Spleen (tissue), 11 donors: Measurements from ENCODE around the gene ZNF799. TPM values are rescaled to one million over a fixed set of nuclear protein-coding genes. Genes with fewer than 3 reads are reported as not detected.

ENCODE experiments used
- DNase-seq: peaks from one replicate; pipeline ENCODE4 v3.0.0-alpha.2; 2020
- H3K27ac ChIP-seq, 8 donors: fragments of 200-600 bp; sonication (generic) in 7 of 8; 1 replicate in 4 of 8; 2 replicates in 4 of 8; pipeline versions ENCODE4 v1.5.0 to v1.8.0; 2016 to 2021; ENCODE audit warnings: inconsistent platforms in 4 of 8, mild to moderate bottlenecking in 4 of 8, moderate library complexity in 1 of 8
- H3K27me3 ChIP-seq, 7 donors: fragments of 200-600 bp; sonication (generic) in 6 of 7; replicated peaks in 1 of 7; 1 replicate in 4 of 7; 2 replicates in 3 of 7; pipeline versions ENCODE4 v1.5.0 to v1.8.0; 2016 to 2021; ENCODE audit warnings: inconsistent platforms in 3 of 7, mild to moderate bottlenecking in 1 of 7
- H3K36me3 ChIP-seq, 6 donors: fragments of 200-600 bp; sonication (generic) in 5 of 6; 1 replicate in 4 of 6; 2 replicates in 2 of 6; pipeline versions ENCODE4 v1.5.0 to v1.8.0; 2016 to 2021; ENCODE audit warnings: inconsistent platforms in 2 of 6
- H3K4me1 ChIP-seq, 6 donors: fragments of 200-600 bp; sonication (generic) in 5 of 6; 1 replicate in 3 of 6; 2 replicates in 3 of 6; pipeline versions ENCODE4 v1.5.0 to v1.8.0; 2016 to 2021; ENCODE audit warnings: inconsistent platforms in 3 of 6
- H3K4me3 ChIP-seq, 8 donors: fragments of 200-600 bp; sonication (generic) in 7 of 8; 1 replicate in 4 of 8; 2 replicates in 4 of 8; pipeline versions ENCODE4 v1.5.0 to v1.8.0; 2016 to 2021; ENCODE audit warnings: inconsistent platforms in 4 of 8, mild to moderate bottlenecking in 4 of 8, moderate library complexity in 2 of 8
- H3K9me3 ChIP-seq, 8 donors: fragments of 200-600 bp; sonication (generic) in 7 of 8; 1 replicate in 4 of 8; 2 replicates in 4 of 8; pipeline versions ENCODE4 v1.5.0 to v1.8.0; 2016 to 2021; ENCODE audit warnings: inconsistent platforms in 4 of 8
- POLR2A ChIP-seq, 3 donors: fragments of 450-650 bp; IDR thresholded peaks; one replicate each; pipeline ENCODE4 v1.5.1; 2017; ENCODE audit warnings: antibody characterized with exemption in 3 of 3, mild to moderate bottlenecking in 1 of 3
- POLR2AphosphoS5 ChIP-seq, 3 donors: sonication (generic); formaldehyde crosslinking; IDR thresholded peaks; one replicate each; pipeline ENCODE4 v1.5.1; 2017; ENCODE audit warnings: antibody characterized with exemption in 3 of 3
- WGBS, 5 donors: extraction: QIAGEN DNeasy Blood & Tissue Kit in 3 of 5; methylation state at CpG; one replicate each; pipeline versions ENCODE4 v1.1.5 to v1.1.7; 2013 to 2018; 5-methylcytosine and 5-hydroxymethylcytosine counted together
- intact Hi-C: fragments of 100-400 bp; cut with DNase I; formaldehyde crosslinking; loops from one replicate; pipeline ENCODE4 v1.15.0; 2023; ENCODE audit warnings: low total_unique reads
- polyA plus RNA-seq, 3 donors: library from polyadenylated mRNA; stranded (reverse); fragments of 200-250 nt; gene quantifications; one replicate each; pipeline ENCODE4 v1.2.1, GENCODE V29; 2013
- small RNA-seq, 4 donors: library from RNA; depleted of rRNA; stranded (forward); fragments of <200 nt; gene quantifications; one replicate each; pipeline ENCODE3, GENCODE V24; 2016
- total RNA-seq, 7 donors: library from RNA; depleted of rRNA in 3 of 7; stranded (reverse); fragments of >200 nt in 3 of 7; fragmentation: NEBNext Ultra II Directional in 4 of 7; extraction: Animal tissue kit (Norgen Biotek cat#: 25700) in 4 of 7; gene quantifications; one replicate each; pipeline versions ENCODE4 v1.1.0 to v1.2.1, GENCODE V29; 2016 to 2021
- TF ChIP-seq, protein P1 (sequence below), 11 experiments: fragments of 200-600 bp in 7 of 11; fragments of 450-650 bp in 4 of 11; sonication (generic) in 4 of 11; IDR thresholded peaks in 8 of 11; conservative IDR thresholded peaks in 3 of 11; 1 replicate in 7 of 11; 2 replicates in 4 of 11; pipeline versions ENCODE4 v1.4.0 to v1.8.0; 2016 to 2021; ENCODE audit warnings: antibody characterized with exemption in 11 of 11, inconsistent platforms in 4 of 11, mild to moderate bottlenecking in 1 of 11
- donor health status: healthy with polysubstance abuse.
- donor health status: DM: no; HTN: no; CAD: no; lungs with moderate emphysema.
- donor health status: DM: no; HTN: no; CAD: no.
- donor health status: Bipolar disorder and iron deficiency.
- donor health status: healthy.
- donor health status: DM: no; HTN: no; CAD: no.
- donor health status: DM: yes; HTN: yes; CAD: no.

ZNF799 gene
- total and polyA plus RNA-seq, 10 donors, result 3.2 to 12.8 (median 6.7) TPM

DNA sequence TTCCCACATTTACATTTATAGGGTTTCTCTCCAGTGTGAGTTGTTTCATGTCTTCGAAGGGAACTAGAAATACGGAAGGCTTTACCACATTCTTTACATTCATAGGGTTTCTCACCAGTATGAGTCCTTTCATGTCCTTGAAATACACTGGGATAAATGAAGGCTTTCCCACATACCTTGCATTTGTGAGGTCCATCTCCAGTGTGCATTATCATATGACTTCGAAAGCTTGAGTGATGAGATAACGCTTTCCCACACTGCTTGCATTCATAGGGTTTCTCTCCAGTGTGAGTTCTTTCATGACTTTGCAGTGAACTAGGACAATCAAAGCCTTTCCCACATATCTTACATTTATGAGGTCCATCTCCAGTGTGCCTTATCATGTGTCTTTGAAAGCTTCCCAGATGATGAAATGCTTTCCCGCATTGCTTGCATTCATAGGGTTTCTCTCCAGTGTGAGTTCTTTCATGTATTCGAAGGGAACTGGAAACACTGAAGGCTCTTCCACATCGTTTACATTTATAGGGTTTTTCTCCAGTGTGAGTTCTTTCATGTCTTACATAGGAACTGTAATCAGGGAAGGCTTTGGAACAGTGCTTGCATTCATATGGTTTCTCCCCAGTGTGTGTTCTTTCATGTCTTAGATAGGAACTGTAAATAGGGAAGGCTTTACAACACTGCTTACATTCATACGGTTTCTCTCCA lies 50.7 kb downstream of the ZNF799 start:
- TF ChIP-seq, protein P1, sequence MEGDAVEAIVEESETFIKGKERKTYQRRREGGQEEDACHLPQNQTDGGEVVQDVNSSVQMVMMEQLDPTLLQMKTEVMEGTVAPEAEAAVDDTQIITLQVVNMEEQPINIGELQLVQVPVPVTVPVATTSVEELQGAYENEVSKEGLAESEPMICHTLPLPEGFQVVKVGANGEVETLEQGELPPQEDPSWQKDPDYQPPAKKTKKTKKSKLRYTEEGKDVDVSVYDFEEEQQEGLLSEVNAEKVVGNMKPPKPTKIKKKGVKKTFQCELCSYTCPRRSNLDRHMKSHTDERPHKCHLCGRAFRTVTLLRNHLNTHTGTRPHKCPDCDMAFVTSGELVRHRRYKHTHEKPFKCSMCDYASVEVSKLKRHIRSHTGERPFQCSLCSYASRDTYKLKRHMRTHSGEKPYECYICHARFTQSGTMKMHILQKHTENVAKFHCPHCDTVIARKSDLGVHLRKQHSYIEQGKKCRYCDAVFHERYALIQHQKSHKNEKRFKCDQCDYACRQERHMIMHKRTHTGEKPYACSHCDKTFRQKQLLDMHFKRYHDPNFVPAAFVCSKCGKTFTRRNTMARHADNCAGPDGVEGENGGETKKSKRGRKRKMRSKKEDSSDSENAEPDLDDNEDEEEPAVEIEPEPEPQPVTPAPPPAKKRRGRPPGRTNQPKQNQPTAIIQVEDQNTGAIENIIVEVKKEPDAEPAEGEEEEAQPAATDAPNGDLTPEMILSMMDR (IDR thresholded peaks at IDR 0.05 in 8 of 11, conservative IDR thresholded peaks at IDR 0.05 in 3 of 11), result no peak
- TF ChIP-seq POLR2A (IDR thresholded peaks at IDR 0.05) (no peak), POLR2AphosphoS5 (IDR thresholded peaks at IDR 0.05) (no peak)
- Histone ChIP-seq H3K27ac (no peak overlapping the region), H3K4me1 (no peaks in the 10 kb centered on the region), H3K27me3 (no peaks in the 10 kb centered on the region), H3K36me3 (peaks cover 15 to 46% (median 27%) of the 10 kb centered on the region in 6 donors), H3K4me3 (no peak overlapping the region), H3K9me3 (peaks cover 26 to 100% (median 100%) of the 10 kb centered on the region in 8 donors)
- 94 to 97% (median 96%) methylated on average over 8 of the region's 8 CpGs for WGBS, 5 donors
- intact Hi-C loops, result no loop called here
- no peak for DNase-seq

DNA sequence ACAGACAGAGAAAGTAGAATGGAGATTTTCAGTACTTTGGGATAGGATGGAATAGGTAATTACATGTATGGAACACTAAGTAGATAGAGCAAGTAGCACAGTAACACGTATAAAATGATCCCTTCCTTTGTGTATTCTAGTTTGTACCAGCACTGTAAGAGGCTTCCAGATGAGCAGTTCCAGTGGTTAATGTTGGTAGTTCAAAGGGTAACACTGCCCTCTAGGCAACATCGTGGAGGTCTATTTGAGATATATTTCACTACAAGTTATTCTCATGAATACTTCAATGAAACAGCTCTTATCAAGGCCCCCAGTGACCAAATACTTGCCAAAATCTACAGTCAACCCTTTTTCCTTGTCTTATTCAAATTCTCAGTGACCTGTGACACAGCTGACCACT lies 54.2 kb downstream of the ZNF799 start:
- TF ChIP-seq POLR2AphosphoS5 (IDR thresholded peaks at IDR 0.05) (no peak), POLR2A (IDR thresholded peaks at IDR 0.05) (no peak)
- TF ChIP-seq, protein P1 (IDR thresholded peaks at IDR 0.05 in 8 of 11, conservative IDR thresholded peaks at IDR 0.05 in 3 of 11), result peak in 2 of 11 experiments; percentile 6 to 14
- intact Hi-C loops, result no loop called here
- no peaks in the 10 kb centered on the region for H3K4me1 ChIP-seq
- no peaks in the 10 kb centered on the region for H3K27me3 ChIP-seq
- peaks cover 21 to 100% (median 94%) of the 10 kb centered on the region in 8 donors for H3K9me3 ChIP-seq
- no peak overlapping the region for H3K27ac ChIP-seq
- 59 to 80% (median 78%) methylated on average over 2 of the region's 2 CpGs for WGBS, 5 donors
- no peak for DNase-seq
- no peak overlapping the region for H3K4me3 ChIP-seq
- H3K36me3 ChIP-seq, result peaks cover 13 to 28% (median 25%) of the 10 kb centered on the region in 6 donors

DNA sequence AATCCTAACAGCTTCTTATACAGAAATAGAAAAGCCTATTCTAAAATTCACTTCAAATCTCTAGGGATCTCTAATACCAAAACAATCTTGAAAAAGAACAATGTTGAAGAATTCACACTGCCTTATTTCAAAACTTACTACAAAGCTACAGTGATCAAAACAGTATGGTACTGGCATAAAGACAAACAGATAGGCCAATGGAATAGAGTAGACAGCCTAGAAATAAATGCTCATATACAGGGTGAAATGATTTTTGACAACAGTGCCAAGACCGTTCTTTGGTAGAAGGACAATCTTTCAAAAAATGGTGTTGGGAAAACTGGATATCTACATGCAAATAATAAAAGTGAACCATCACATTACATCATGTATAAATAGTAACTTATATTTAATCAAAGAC lies 55.9 kb downstream of the ZNF799 start:
- intact Hi-C loops, result no loop called here
- Histone ChIP-seq H3K27me3 (no peaks in the 10 kb centered on the region), H3K4me3 (no peak overlapping the region), H3K4me1 (no peaks in the 10 kb centered on the region), H3K27ac (no peak overlapping the region), H3K36me3 (peaks cover 5 to 11% (median 9%) of the 10 kb centered on the region in 6 donors), H3K9me3 (peaks cover 12 to 100% (median 83%) of the 10 kb centered on the region in 8 donors)
- no peak for DNase-seq
- TF ChIP-seq, protein P1 (IDR thresholded peaks at IDR 0.05 in 8 of 11, conservative IDR thresholded peaks at IDR 0.05 in 3 of 11), result no peak
- TF ChIP-seq POLR2A (IDR thresholded peaks at IDR 0.05) (no peak), POLR2AphosphoS5 (IDR thresholded peaks at IDR 0.05) (no peak)
- WGBS, 5 donors, result 90 to 100% (median 94%) methylated on average over 1 of the region's 1 CpG

Small RNA genes within 50 kb of the gene (small RNA-seq; reads per million reads assigned to genes)
- gene RPS29P23, result 0 reads per million in 4 donors

Other genes with a start within 250 kb of the ZNF799 start
- gene ZNF625, start 244.5 kb downstream of the ZNF799 start, total RNA-seq, result 1 to 10 TPM; 4.0 to 7.9 (median 5.6) TPM
- gene ZNF625, start 244.5 kb downstream of the ZNF799 start, polyA plus RNA-seq, result 1 to 10 TPM; 1.2 to 3.6 (median 2.0) TPM
- 10 to 100 TPM; 16.3 to 20.1 (median 17.8) TPM for gene ZNF136, start 238.2 kb downstream of the ZNF799 start, total RNA-seq
- gene ZNF136, start 238.2 kb downstream of the ZNF799 start, polyA plus RNA-seq, result 1 to 10 TPM; 5.5 to 7.4 (median 5.6) TPM
- gene ZNF44, start 106.4 kb downstream of the ZNF799 start, total RNA-seq, result 10 to 100 TPM; 12.7 to 21.3 (median 16.0) TPM
- 10 to 100 TPM in 1 of 3 donors, 1 to 10 TPM in 2; 6.7 to 10.8 (median 7.1) TPM for gene ZNF44, start 106.4 kb downstream of the ZNF799 start, polyA plus RNA-seq
- gene ZNF563, start 67.6 kb downstream of the ZNF799 start, total RNA-seq, result 1 to 10 TPM; 3.5 to 9.6 (median 5.9) TPM
- gene ZNF563, start 67.6 kb downstream of the ZNF799 start, polyA plus RNA-seq, result 1 to 10 TPM; 1.6 to 3.2 (median 2.3) TPM
- 1 to 10 TPM; 1.6 to 6.1 (median 3.8) TPM for gene ZNF442, start 35.6 kb downstream of the ZNF799 start, total RNA-seq
- 1 to 10 TPM in 1 of 3 donors, under 1 TPM in 2; 0.48 to 1.5 (median 0.54) TPM for gene ZNF442, start 35.6 kb downstream of the ZNF799 start, polyA plus RNA-seq
- 1 to 10 TPM; 2.7 to 9.7 (median 4.5) TPM for gene ZNF443, start 39.8 kb upstream of the ZNF799 start, total RNA-seq
- 1 to 10 TPM; 1.4 to 2.0 (median 1.9) TPM for gene ZNF443, start 39.8 kb upstream of the ZNF799 start, polyA plus RNA-seq
- 1 to 10 TPM; 3.9 to 6.8 (median 4.2) TPM for gene ZNF709, start 83.5 kb upstream of the ZNF799 start, total RNA-seq
- 1 to 10 TPM; 1.1 to 1.4 (median 1.3) TPM for gene ZNF709, start 83.5 kb upstream of the ZNF799 start, polyA plus RNA-seq
- gene ZNF564, start 150.2 kb upstream of the ZNF799 start, total RNA-seq, result 10 to 100 TPM; 17.0 to 24.5 (median 21.7) TPM
- gene ZNF564, start 150.2 kb upstream of the ZNF799 start, polyA plus RNA-seq, result 10 to 100 TPM in 1 of 3 donors, 1 to 10 TPM in 2; 5.9 to 11.4 (median 6.5) TPM
- gene ZNF490, start 209.5 kb upstream of the ZNF799 start, total RNA-seq, result 10 to 100 TPM; 11.6 to 21.7 (median 15.4) TPM
- 1 to 10 TPM in 1 of 3 donors, under 1 TPM in 2; 0.77 to 1.1 (median 0.93) TPM for gene ZNF490, start 209.5 kb upstream of the ZNF799 start, polyA plus RNA-seq
- 10 to 100 TPM; 27.8 to 64.9 (median 33.4) TPM for gene ZNF791, start 209.6 kb upstream of the ZNF799 start, total RNA-seq
- 10 to 100 TPM in 1 of 3 donors, 1 to 10 TPM in 2; 6.8 to 11.1 (median 7.3) TPM for gene ZNF791, start 209.6 kb upstream of the ZNF799 start, polyA plus RNA-seq